ENCODE measurements around the gene ZNF841. TPM values are rescaled to one million over a fixed set of nuclear protein-coding genes. Genes with fewer than 3 reads are reported as not detected.

The ZNF841 gene
- total and polyA plus RNA-seq, 12 donors: 9.2 to 34.1 (median 20.4) TPM

Small RNA genes within 50 kb of the gene (small RNA-seq; reads per million reads assigned to genes)
- 0 to 0.12 reads per million in 2 donors for gene RPL37P23

Other genes starting within 250 kb of the ZNF841 start
- gene ZNF577, start 207.8 kb downstream of the ZNF841 start, total RNA-seq: 10 to 100 TPM in 5 of 9 donors, 1 to 10 TPM in 4; 6.2 to 39.8 (median 14.0) TPM
- 10 to 100 TPM; 16.2 to 54.6 (median 52.6) TPM for gene ZNF577, start 207.8 kb downstream of the ZNF841 start, polyA plus RNA-seq
- gene ZNF649, start 190.7 kb downstream of the ZNF841 start, total RNA-seq: 10 to 100 TPM in 5 of 9 donors, 1 to 10 TPM in 4; 2.8 to 16.3 (median 10.4) TPM
- gene ZNF649, start 190.7 kb downstream of the ZNF841 start, polyA plus RNA-seq: 1 to 10 TPM; 2.7 to 9.5 (median 2.9) TPM
- gene ZNF613, start 168.3 kb downstream of the ZNF841 start, total RNA-seq: 10 to 100 TPM in 1 of 9 donors, 1 to 10 TPM in 8; 4.1 to 14.1 (median 5.9) TPM
- 1 to 10 TPM; 3.6 to 7.2 (median 4.9) TPM for gene ZNF613, start 168.3 kb downstream of the ZNF841 start, polyA plus RNA-seq
- 10 to 100 TPM in 6 of 9 donors, 1 to 10 TPM in 3; 4.5 to 12.8 (median 12.2) TPM for gene ZNF350, start 108.9 kb downstream of the ZNF841 start, total RNA-seq
- gene ZNF350, start 108.9 kb downstream of the ZNF841 start, polyA plus RNA-seq: 10 to 100 TPM in 2 of 3 donors, 1 to 10 TPM in 1; 8.0 to 10.9 (median 10.2) TPM
- 10 to 100 TPM in 8 of 9 donors, 1 to 10 TPM in 1; 7.5 to 30.7 (median 12.4) TPM for gene ZNF615, start 87.6 kb downstream of the ZNF841 start, total RNA-seq
- gene ZNF615, start 87.6 kb downstream of the ZNF841 start, polyA plus RNA-seq: 1 to 10 TPM; 6.3 to 8.2 (median 7.3) TPM
- 1 to 10 TPM; 2.3 to 9.4 (median 7.3) TPM for gene ZNF614, start 67.4 kb downstream of the ZNF841 start, total RNA-seq
- 1 to 10 TPM; 3.3 to 8.2 (median 3.6) TPM for gene ZNF614, start 67.4 kb downstream of the ZNF841 start, polyA plus RNA-seq
- gene ZNF432, start 46.9 kb downstream of the ZNF841 start, total RNA-seq: 10 to 100 TPM in 5 of 9 donors, 1 to 10 TPM in 4; 2.3 to 32.1 (median 11.6) TPM
- 10 to 100 TPM; 20.1 to 31.5 (median 26.5) TPM for gene ZNF432, start 46.9 kb downstream of the ZNF841 start, polyA plus RNA-seq
- 10 to 100 TPM in 8 of 9 donors, 1 to 10 TPM in 1; 7.0 to 55.4 (median 15.6) TPM for gene ZNF616, start 44.2 kb upstream of the ZNF841 start, total RNA-seq
- gene ZNF616, start 44.2 kb upstream of the ZNF841 start, polyA plus RNA-seq: 10 to 100 TPM in 1 of 3 donors, 1 to 10 TPM in 2; 5.2 to 42.8 (median 5.6) TPM
- 100 to 1,000 TPM in 1 of 9 donors, 10 to 100 TPM in 7, 1 to 10 TPM in 1; 7.4 to 180 (median 36.0) TPM for gene ZNF836, start 75.9 kb upstream of the ZNF841 start, total RNA-seq
- gene ZNF836, start 75.9 kb upstream of the ZNF841 start, polyA plus RNA-seq: 10 to 100 TPM; 13.2 to 61.2 (median 15.1) TPM
- gene PPP2R1A, start 94.3 kb upstream of the ZNF841 start, total RNA-seq: 1,000 to 10,000 TPM in 1 of 9 donors, 100 to 1,000 TPM in 8; 161 to 1,330 (median 354) TPM
- gene PPP2R1A, start 94.3 kb upstream of the ZNF841 start, polyA plus RNA-seq: 100 to 1,000 TPM; 349 to 638 (median 554) TPM
- gene ZNF766, start 173.8 kb upstream of the ZNF841 start, total RNA-seq: 10 to 100 TPM in 6 of 9 donors, 1 to 10 TPM in 3; 2.3 to 18.8 (median 13.3) TPM
- 10 to 100 TPM in 1 of 3 donors, 1 to 10 TPM in 2; 2.8 to 21.4 (median 3.8) TPM for gene ZNF766, start 173.8 kb upstream of the ZNF841 start, polyA plus RNA-seq
- gene ZNF480, start 201.4 kb upstream of the ZNF841 start, total RNA-seq: 10 to 100 TPM in 4 of 9 donors, 1 to 10 TPM in 5; 2.1 to 15.1 (median 9.0) TPM
- 10 to 100 TPM in 2 of 3 donors, 1 to 10 TPM in 1; 7.2 to 16.3 (median 13.2) TPM for gene ZNF480, start 201.4 kb upstream of the ZNF841 start, polyA plus RNA-seq
- 10 to 100 TPM in 1 of 9 donors, 1 to 10 TPM in 8; 1.9 to 10.2 (median 4.3) TPM for gene ZNF610, start 240.5 kb upstream of the ZNF841 start, total RNA-seq
- 10 to 100 TPM in 1 of 3 donors, 1 to 10 TPM in 2; 2.9 to 13.6 (median 4.3) TPM for gene ZNF610, start 240.5 kb upstream of the ZNF841 start, polyA plus RNA-seq

All from adrenal gland (tissue), 12 donors.